ENCODE measurements around the gene TAMALIN.

TAMALIN gene

DNA sequence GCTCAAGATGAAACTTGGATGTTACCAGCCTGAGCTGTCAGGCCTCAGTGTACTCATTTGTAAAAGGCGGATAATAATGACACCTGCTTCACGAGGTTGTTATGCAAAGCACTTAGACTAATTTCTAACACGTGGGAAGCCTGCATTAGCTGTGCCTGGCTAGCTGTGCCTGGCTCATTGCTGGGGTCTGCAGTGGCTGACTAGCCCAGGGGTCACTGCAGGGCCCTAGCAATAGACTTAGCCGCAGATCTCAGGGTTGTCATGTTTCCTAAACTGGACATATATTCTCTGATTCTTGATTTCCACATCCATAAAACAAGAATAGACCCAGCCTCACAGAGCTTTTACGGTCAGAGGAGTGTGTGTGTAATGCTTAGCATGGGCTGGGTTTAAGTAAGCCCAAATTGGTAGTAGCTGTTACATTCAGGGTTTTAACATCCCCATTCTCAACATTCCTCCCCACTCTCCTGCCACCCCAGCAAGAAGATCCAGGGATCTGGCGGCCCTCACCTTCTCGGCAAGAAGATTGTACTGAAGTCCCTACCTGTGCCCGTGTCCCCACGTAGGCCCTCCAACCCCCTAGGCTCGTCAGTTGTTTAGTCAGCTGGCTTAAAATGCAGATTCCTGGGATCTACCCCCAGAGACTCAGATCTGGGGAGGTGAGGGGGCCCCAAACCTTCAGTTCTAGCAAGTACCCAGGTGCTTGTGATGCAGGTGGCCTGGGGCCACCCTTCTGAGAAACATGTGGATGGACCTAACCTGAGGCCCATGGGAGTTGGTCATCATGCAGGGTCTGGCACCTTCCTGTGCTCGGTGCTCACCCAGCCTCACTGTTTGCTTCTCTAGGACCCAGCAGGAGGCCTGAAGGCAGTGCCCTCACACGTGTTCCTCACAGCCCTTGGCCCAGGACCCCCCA is 53.1 kb downstream of the TAMALIN start:
- intact Hi-C loops (cut with DNase I) = no loop called here
- DNase-seq = peak in 14 of 42 donors; percentile 39 to 74 (median 54)

DNA sequence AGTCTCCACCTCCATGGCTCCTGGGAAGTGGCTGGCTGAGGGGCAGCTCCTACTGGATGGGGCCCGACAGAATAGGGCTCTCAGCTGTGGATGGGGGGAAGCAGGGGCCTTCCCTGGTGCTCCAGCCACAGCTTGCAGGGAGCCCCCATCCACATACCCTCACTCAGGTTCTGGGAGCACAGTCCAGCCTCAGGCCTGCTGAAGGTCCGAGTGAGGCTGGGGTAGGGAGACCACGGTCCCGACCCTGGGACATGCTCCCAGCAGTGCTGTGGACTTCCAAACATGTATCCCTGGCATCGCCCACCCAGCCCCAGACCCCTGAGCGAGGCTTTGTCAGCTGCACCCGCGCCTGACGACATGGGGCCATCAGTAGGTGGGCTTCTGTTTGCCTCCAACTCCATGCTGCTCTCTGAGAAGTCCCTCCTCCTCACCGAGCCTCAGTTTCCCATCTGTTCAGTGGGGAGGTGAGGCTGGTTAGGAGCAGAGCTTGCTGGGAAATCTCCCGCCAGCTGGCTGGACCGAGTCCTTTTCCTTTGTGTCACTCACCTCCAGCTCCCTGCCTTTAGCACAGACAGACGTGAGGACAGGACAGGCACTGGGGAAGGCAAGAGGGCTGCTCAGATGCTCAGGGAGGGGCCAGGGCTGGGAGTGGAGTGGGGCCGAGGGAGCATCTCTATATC is 53.9 kb downstream of the TAMALIN start:
- intact Hi-C loops (cut with DNase I) = no loop called here
- DNase-seq = no peak

DNA sequence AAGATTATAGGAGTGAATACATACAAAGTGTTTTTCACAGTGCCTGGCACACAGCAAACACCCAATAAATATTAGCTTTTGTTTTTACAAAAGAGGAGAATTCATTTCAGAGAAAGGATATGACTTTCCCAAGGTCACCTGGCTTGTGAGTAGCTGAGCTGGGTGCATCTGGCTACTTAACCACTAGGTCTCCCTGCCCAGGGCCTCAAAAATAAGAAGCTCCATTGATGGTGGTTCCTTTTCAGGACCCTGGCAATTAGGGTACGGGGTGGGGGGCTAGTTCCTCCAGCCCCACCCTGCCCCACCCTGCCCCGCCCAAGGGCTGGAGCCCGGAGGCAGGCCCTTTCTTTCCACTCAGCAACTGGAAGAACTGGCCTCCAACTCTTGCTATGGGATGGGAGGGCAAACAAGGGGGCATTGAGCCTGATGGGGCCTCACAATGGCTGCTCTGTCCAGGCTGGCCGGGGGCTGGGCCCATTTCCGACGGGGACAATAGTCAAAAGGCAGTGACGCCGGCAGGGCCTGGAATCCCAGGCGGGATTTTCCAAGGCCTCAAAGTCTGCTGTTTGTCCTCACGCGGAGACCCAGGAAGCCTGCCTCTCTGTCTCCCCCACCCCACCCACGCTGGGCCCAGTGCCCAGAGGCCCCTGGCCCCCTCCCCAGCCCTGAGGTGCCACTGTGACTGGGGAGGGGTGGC is 54.9 kb downstream of the TAMALIN start:
- DNase-seq = peak; percentile 80 to 98 (median 93)
- intact Hi-C loops (cut with DNase I) = no loop called here

- intact Hi-C loops (cut with DNase I) = no loop called here
- peak in 10 of 42 donors; percentile 31 to 63 (median 50) for DNase-seq
Observed at GRCh38 chr12:52062167-52063081, 55.7 kb downstream of the TAMALIN start.

DNA sequence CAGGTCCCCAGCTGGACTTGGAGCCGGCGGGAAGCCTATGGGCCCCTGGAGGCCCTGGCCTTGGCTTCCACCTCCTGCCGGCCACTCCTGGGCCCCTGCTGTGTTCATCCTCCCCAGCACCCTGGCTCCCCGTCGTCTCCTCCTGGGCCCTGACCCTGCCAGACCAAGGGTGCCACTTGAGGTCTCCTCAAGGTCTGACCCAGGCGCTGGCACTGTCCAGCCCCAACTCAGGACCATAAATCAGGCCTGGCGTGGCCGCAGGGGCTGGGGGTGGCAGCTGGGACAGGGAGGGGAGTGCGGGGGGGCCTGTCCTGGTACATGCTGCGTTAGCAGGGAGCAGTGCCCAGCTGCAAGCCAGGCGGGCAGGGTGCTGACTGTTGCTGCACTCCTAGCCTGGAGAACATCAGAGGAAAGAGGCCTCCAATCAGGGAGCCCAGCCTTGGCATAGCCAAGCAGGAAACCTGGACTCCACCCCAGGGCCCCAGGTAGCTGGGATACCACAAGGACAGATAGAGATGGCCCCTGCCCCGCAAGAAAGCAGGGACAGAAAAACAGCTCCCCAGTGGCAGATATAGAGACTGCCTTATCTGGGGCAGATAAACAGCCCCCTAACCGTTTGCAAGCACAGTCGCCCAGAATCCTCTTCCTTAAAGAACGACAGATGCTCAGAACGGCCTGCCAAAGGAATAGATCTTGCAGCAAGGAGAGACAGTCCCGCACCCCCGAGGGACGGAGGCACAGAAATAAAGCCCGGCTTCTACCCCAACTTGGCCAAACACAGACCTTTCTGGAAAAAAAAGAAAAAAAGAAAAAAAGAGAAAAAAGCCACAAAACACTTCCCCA is 56.6 kb downstream of the TAMALIN start:
- peak in 28 of 42 donors; percentile 44 to 81 (median 65) for DNase-seq
- intact Hi-C loops (cut with DNase I) = no loop called here

DNA sequence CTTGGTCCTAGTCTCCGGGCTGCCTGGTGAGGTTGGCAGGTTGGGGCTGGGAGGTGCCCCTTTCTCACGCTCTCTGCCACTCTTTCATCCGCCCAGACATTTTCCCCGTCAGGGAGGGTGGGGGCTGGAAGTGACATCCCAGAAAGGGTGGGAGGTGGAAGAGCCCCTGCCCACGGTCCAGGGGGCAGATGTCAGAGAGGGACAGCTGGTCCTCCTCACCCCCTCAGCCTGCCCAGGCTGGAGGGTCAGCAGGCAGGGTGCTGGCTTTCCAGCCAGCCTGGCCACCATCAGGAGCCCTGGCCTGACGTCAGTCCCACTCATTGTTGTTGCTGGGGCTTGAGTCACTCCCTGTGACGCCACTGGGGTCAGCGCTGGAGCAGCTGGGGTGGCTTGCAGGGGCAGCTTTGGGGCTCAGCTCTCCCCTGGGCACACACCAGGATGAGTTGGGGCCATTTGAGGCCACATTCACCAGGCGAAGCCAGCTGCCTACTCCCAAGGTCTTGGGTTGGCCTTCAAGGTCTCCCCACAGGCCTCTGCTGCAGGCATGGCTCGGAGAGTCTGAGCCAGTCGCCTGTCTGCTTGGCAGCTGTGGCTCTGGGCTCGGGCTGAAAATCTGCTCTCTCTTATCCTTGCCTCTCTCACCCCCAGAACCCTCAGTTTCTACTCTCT is 57.4 kb downstream of the TAMALIN start:
- intact Hi-C loops (cut with DNase I) = no loop called here
- peak in 16 of 42 donors; percentile 38 to 82 (median 66) for DNase-seq

All from head of caudate nucleus (tissue), 42 donors.